GM19025 (cell line): ENCODE measurements around the gene ACYP1.

Source experiments
- ATAC-seq: cut with Tn5 transposase; IDR thresholded peaks from one replicate; pipeline ENCODE4 v1.9.1; 2021; ENCODE audit warnings: mild to moderate bottlenecking, low read depth, moderate library complexity; ENCODE audit not compliant: unreplicated experiment

Gene ACYP1

DNA sequence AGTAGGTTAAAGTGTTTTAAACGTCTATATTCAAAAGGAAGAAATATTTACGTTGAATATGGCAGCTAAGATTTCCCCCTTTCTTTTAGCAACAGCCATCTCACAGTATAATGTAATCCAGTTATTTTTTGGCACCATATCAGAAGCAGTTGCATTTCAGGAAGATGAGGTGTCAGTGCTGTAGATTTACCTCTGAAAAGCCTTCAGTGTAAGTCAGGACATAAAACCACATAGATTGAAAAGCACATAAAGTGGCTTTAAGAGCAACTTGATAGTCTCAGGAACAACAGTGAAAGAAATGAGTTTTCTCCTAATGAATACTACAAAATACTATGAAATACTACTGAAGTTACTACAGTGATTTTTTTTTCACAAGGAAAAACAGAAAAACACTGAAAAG lies 19.5 kb downstream of the ACYP1 start:
- no peak for ATAC-seq

GRCh38 chr14:75042035-75042434 lies 21.8 kb downstream of the ACYP1 start:
- ATAC-seq = no peak

DNA sequence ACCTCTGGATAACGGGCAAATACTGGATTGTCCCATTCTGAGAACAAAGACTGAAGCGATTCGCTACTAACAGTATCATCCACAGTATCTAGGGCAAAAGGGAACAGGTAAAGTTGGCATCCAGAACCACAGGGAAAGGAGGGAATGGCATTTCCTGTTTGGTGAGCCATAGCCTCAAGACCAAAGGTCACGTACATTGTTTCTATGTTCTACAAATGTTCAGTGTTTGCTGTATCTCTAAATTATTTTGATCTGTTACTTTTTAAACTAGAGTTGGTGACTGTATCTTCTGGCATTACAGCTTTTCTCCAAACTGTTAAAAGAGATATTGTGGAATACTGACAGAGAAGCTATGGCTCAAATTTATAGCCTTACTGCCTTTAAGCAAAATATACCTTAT lies 22.2 kb downstream of the ACYP1 start:
- no peak for ATAC-seq

DNA sequence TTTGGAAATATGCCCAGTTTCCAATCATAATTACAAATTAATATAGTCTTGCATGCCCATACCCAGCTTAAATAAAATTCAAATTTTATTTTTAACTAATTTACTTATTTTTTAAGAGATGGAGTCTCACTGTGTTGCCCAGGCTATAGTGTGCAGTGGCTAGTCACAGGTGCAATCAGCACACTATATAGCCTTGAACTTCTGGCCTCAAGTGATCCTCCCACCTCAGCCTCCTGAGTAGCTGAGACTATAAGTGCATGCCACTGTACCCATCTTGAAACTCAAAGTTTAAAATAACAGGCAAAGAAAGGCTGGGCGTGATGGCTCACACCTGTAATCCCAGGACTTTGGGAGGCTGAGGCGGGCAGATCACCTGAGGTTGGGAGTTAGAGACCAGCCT lies 22.9 kb downstream of the ACYP1 start:
- no peak for ATAC-seq

GRCh38 chr14:75040507-75040906 lies 23.3 kb downstream of the ACYP1 start:
- no peak for ATAC-seq

DNA sequence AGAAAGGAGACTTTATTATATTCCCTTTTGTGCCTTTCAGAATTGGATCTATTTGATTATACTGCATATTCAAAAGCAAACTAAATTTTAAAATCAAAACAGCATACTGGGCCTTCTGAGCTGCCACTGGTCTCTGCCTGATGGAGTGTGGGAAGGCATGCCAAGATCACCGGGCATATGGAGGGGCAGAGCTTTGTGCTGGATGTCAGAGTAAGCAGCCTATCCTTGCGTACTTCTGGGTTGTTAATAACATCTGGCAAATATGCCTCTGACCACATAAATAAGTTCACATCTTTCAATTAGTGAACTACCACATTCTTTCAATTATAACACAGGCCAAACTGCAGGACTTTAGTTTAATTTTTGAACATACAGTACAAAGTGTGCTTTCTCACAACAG lies 30.9 kb downstream of the ACYP1 start:
- ATAC-seq = no peak

- no peak for ATAC-seq
Measured at GRCh38 chr14:75030147-75030546, 33.7 kb downstream of the ACYP1 start.

DNA sequence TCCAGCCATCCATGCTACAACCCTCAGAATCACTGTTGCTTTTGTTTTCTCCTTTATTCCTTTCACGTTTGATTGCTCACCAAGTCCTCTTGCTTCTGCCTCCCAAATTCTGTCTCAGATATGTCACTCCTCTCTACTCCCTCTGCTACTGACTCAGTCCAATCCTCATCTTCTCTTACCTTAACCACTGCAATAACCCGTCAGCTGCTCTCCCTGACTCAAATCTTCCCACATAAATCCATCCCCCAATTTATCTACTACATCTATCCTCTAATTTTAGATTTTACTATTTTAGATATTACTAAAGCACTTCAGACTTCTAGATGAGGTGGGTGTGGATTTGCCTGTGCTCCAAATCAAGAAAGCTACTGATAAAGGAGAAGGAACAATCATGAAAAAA lies 37.9 kb downstream of the ACYP1 start:
- no peak for ATAC-seq

- ATAC-seq = no peak
Measured at GRCh38 chr14:75025082-75025481, 38.7 kb downstream of the ACYP1 start.

GRCh38 chr14:75023108-75023507 lies 40.7 kb downstream of the ACYP1 start:
- ATAC-seq = no peak

GRCh38 chr14:75022655-75023054 lies 41.2 kb downstream of the ACYP1 start:
- ATAC-seq = no peak

DNA sequence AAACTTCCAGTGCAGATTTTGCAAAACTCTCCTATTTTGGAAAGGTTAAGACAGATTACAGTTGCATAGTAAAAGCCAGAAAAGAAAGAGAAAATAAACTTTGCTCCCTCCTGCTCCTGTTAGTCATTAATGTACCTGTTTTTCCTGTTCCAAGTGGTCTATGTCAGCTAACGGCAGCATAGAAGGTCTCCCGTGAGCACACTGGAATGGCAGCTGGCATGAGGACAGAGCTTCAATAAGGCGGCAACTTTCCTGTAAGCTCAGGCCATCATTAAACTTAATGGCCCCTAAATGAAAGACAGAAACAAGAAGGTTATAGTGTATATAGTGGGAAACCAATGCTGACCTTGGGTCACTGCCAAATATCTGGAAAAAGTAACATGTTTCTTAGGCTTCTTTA lies 45.1 kb downstream of the ACYP1 start:
- no peak for ATAC-seq

- no peak for ATAC-seq
Measured at GRCh38 chr14:75016815-75017214, 47.0 kb downstream of the ACYP1 start.

DNA sequence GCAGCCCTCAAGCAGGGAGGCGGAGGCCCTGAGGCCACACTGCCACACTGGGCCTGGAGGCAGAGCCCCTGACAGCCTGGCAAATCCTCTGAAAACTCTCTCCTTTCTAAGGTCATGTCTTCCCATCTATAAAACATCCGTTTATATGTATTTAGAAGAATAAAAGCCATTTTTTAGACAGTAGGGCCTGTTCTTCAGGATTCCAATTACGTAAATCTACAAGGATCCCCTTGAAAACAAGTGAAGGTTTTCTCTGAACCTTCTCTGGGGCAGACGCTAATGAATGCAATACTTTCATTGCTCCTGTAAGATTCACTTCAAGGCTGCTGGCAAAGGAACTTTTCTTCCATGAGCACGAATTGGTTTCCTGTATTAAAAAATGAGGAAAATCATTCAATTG lies 48.3 kb downstream of the ACYP1 start:
- no peak for ATAC-seq

DNA sequence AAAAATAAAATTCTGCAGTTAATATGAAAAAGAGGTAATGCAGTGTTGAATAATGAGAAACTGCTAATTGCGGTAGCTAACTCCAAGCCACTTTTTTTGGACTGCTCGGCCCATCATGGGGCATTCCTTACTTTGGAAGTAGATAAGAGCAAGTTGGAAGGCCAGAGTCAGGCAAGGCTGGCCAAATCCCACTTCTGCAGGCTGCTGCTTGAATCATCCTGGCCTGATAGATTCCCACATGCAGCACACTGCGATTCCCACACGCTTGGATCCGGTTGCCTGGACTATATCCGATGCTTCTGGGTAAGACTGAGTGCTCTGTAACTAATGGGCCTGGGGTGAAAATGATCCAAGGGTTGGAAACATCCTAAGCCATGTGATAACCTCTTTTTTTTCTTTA lies 50.5 kb downstream of the ACYP1 start:
- no peak for ATAC-seq

GRCh38 chr14:75011356-75011994 lies 52.3 kb downstream of the ACYP1 start:
- no peak for ATAC-seq

DNA sequence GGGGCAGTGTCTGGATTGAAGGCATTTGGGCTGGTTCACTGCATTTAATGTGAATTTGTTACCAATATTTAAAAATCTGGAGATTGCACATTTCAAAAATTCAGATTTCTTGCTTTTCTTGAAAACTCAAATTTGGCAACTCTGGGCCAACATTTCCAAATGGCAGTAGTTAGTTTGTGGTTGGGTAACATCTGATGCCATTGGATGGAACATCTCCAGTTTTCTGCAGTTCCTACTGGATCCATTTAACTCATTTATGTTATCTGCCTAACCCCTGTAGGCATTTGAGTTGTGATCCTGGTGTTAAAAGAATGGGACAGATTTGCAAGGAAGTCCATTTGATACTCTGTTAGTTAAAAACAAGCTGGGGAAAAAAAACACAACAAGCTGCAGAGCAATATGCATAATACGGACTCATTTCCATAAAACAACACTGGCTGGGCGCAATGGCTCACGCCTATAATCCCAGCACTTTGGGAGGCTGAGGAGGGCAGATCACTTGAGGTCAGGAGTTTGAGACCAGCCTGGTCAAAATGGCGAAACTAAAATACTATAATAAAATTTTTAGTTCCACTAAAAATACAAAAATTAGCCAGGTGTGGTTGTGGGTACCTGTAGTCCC lies 53.2 kb downstream of the ACYP1 start:
- no peak for ATAC-seq

DNA sequence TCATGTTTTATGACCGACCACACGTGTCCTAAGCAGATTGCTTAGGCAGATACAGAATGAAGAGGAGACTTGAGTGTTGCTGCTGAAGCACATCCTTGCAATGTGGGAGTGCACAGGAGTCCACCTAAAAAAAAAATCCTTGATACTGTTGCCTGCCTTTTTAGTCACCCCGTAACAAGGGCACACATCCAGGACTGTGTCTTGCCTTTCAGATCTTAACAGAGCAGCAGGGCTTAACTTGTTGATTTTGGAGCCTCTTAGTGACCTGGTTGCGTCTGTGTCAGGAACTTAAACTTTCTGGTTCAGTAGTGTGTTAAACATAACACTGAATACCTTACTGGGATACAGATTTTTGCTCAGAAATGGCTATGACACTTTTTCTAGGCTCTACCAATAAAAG lies 54.6 kb downstream of the ACYP1 start:
- no peak for ATAC-seq

DNA sequence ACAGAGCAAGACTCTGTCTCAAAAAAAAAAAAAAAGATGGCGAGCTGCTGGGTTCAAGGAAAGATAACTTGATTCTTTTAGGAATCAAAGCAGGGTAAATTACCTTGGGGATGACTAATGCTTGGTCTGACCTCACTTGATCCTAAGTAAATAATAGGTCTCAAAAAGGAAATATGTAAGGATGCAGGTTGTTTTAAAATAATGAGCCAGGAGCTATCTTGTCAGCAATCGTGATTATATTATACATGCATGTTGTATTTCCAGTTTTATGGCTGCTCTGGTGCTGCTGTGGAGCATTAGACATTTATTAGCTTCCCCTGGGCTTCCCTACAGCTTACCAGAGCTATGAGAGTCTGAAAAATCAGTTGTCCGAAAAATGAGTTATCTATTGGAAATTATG lies 58.5 kb downstream of the ACYP1 start:
- no peak for ATAC-seq

DNA sequence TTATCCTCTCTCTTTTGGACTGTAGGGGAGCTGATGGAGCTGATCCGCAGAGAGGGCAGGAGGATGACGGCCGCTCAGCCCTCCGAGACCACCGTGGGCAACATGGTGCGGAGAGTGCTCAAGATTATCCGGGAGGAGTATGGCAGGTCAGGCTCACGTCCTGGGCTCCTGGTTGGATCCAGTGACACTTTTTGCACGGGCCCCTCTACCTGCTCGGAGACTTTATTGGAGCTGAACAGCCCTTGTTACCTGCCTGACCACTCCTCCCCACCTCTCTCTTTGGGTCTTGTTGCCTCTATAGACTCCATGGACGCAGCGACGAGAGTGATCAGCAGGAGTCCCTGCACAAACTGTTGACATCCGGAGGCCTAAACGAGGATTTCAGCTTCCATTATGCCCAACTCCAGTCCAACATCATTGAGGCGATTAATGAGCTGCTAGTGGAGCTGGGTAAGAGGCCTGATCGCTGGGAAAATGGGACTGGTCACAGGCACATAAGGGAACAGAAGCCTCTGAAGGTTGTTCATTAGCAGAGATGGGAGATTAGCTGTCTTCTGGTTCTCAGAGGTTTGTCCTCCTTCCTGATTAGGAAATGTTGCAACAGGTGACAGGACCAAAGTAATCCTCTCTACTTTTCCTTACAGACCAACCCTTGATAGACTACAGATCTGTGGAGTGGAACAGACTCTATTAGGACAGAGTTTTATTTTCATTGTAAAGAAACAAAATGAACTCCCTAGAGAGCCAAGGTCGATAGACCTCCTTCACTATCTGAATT lies 60.4 kb downstream of the ACYP1 start:
- no peak for ATAC-seq
